Right atrium auricular region (tissue), 2 donors: Measurements from ENCODE around the gene RAI14. TPM values are rescaled to one million over a fixed set of nuclear protein-coding genes. Genes with fewer than 3 reads are reported as not detected.

Experiments
- DNase-seq: peaks from one replicate; pipeline ENCODE4 v3.0.0-alpha.2; 2019; ENCODE audit warnings: low spot score
- H3K27ac ChIP-seq, 2 donors: fragments of 200-600 bp; sonication (generic); 1 replicate in 1 of 2; 2 replicates in 1 of 2; pipeline ENCODE4 v1.5.1; 2016 to 2019
- H3K27me3 ChIP-seq, 2 donors: fragments of 200-600 bp; sonication (generic); one replicate each; pipeline versions ENCODE4 v1.5.1 to v1.6.0; 2017 to 2019
- H3K36me3 ChIP-seq: fragments of 200-600 bp; sonication (generic); one replicate; pipeline ENCODE4 v1.5.1; 2016
- H3K4me1 ChIP-seq, 2 donors: fragments of 200-600 bp; sonication (generic); one replicate each; pipeline versions ENCODE4 v1.5.1 to v1.6.0; 2017 to 2019
- H3K4me3 ChIP-seq, 2 donors: fragments of 200-600 bp; sonication (generic); 1 replicate in 1 of 2; 2 replicates in 1 of 2; pipeline ENCODE4 v1.5.1; 2017 to 2019; ENCODE audit warnings: mild to moderate bottlenecking in 1 of 2, moderate library complexity in 1 of 2
- H3K9me3 ChIP-seq, 2 donors: fragments of 200-600 bp; sonication (generic); one replicate each; pipeline ENCODE4 v1.5.1; 2019
- CTCF ChIP-seq, 2 donors: fragments of 200-600 bp; sonication (generic); IDR thresholded peaks; one replicate each; pipeline ENCODE4 v1.5.1; 2019; ENCODE audit warnings: antibody characterized with exemption in 2 of 2
- total RNA-seq, 2 donors: library from RNA; depleted of rRNA; stranded (reverse); fragments of >200 nt; gene quantifications; one replicate each; pipeline ENCODE4 v1.1.0, GENCODE V29; 2016

Gene RAI14
- total RNA-seq, 2 donors from 2014 or later, result 14.0 to 21.3 TPM

GRCh38 chr5:34866989-34867471 is 210.9 kb downstream of the RAI14 start:
- Histone ChIP-seq H3K27ac (no peak overlapping the region), H3K27me3 (no peaks in the 10 kb centered on the region), H3K4me1 (no peaks in the 10 kb centered on the region), H3K9me3 (no peaks in the 10 kb centered on the region), H3K36me3 (no peaks in the 10 kb centered on the region), H3K4me3 (no peak overlapping the region)
- no peak for TF ChIP-seq CTCF (IDR thresholded peaks at IDR 0.05)
- no peak for DNase-seq

- no peaks in the 10 kb centered on the region for H3K36me3 ChIP-seq
- H3K4me1 ChIP-seq, result no peaks in the 10 kb centered on the region
- no peaks in the 10 kb centered on the region for H3K9me3 ChIP-seq
- H3K27ac ChIP-seq, result no peak overlapping the region
- no peaks in the 10 kb centered on the region for H3K27me3 ChIP-seq
- DNase-seq, result no peak
- TF ChIP-seq CTCF (IDR thresholded peaks at IDR 0.05), result no peak
- H3K4me3 ChIP-seq, result no peak overlapping the region
Measured at GRCh38 chr5:34867660-34868059, 211.5 kb downstream of the RAI14 start.

- no peak for TF ChIP-seq CTCF (IDR thresholded peaks at IDR 0.05)
- no peak for DNase-seq
Measured at GRCh38 chr5:34868791-34869190, 212.7 kb downstream of the RAI14 start.

GRCh38 chr5:34869256-34869655 is 213.1 kb downstream of the RAI14 start:
- H3K4me1 ChIP-seq, result no peaks in the 10 kb centered on the region
- H3K27me3 ChIP-seq, result no peaks in the 10 kb centered on the region

More at GRCh38 chr5:34868791-34869190, 212.7 kb downstream of the RAI14 start:
- no peaks in the 10 kb centered on the region for H3K27me3 ChIP-seq
- H3K27ac ChIP-seq, result no peak overlapping the region
- H3K4me3 ChIP-seq, result no peak overlapping the region
- no peaks in the 10 kb centered on the region for H3K36me3 ChIP-seq
- no peaks in the 10 kb centered on the region for H3K4me1 ChIP-seq
- no peaks in the 10 kb centered on the region for H3K9me3 ChIP-seq

GRCh38 chr5:34870382-34870781 is 214.3 kb downstream of the RAI14 start:
- peaks cover 0 to 1% of the 10 kb centered on the region in 2 donors for H3K9me3 ChIP-seq
- H3K4me3 ChIP-seq, result no peak overlapping the region
- TF ChIP-seq CTCF (IDR thresholded peaks at IDR 0.05), result no peak
- H3K4me1 ChIP-seq, result no peaks in the 10 kb centered on the region
- H3K27me3 ChIP-seq, result no peaks in the 10 kb centered on the region
- DNase-seq, result no peak
- H3K27ac ChIP-seq, result no peak overlapping the region
- no peaks in the 10 kb centered on the region for H3K36me3 ChIP-seq

More at GRCh38 chr5:34869256-34869655, 213.1 kb downstream of the RAI14 start:
- no peak for DNase-seq
- Histone ChIP-seq H3K9me3 (no peaks in the 10 kb centered on the region), H3K27ac (no peak overlapping the region), H3K36me3 (no peaks in the 10 kb centered on the region), H3K4me3 (no peak overlapping the region)
- no peak for TF ChIP-seq CTCF (IDR thresholded peaks at IDR 0.05)

GRCh38 chr5:34876275-34876674 is 220.1 kb downstream of the RAI14 start:
- DNase-seq, result no peak
- H3K36me3 ChIP-seq, result no peaks in the 10 kb centered on the region
- H3K9me3 ChIP-seq, result peaks cover 3 to 22% of the 10 kb centered on the region in 2 donors
- no peak overlapping the region for H3K4me3 ChIP-seq
- TF ChIP-seq CTCF (IDR thresholded peaks at IDR 0.05), result no peak
- no peaks in the 10 kb centered on the region for H3K4me1 ChIP-seq
- H3K27me3 ChIP-seq, result no peaks in the 10 kb centered on the region
- no peak overlapping the region for H3K27ac ChIP-seq
